Stomach (tissue), 9 donors: ENCODE results near the gene RPS6KA4. TPM values are rescaled to one million over a fixed set of nuclear protein-coding genes. Genes with fewer than 3 reads are reported as not detected.

ENCODE experiments used
- DNase-seq, 2 donors: peaks; one replicate each; pipeline versions ENCODE4 v3.0.0 to v3.0.0-alpha.2; 2013 to 2019
- H3K27ac ChIP-seq, 5 donors: fragments of 200-600 bp in 4 of 5; sonication (generic) in 4 of 5; one replicate each; pipeline ENCODE4 v1.5.1; 2013 to 2019; ENCODE audit warnings: mild to moderate bottlenecking in 1 of 5, moderate library complexity in 1 of 5
- H3K27me3 ChIP-seq, 3 donors: fragments of 200-600 bp; sonication (generic); one replicate each; pipeline ENCODE4 v1.5.1; 2017 to 2019; ENCODE audit warnings: mixed run types in 1 of 3
- H3K36me3 ChIP-seq, 4 donors: fragments of 200-600 bp; sonication (generic); 1 replicate in 3 of 4; 2 replicates in 1 of 4; pipeline ENCODE4 v1.5.1; 2016 to 2019
- H3K4me1 ChIP-seq, 4 donors: fragments of 200-600 bp; sonication (generic); one replicate each; pipeline ENCODE4 v1.5.1; 2016 to 2019
- H3K4me3 ChIP-seq, 4 donors: fragments of 200-600 bp; sonication (generic) in 3 of 4; one replicate each; pipeline ENCODE4 v1.5.1; 2016 to 2019; ENCODE audit warnings: mild to moderate bottlenecking in 1 of 4
- H3K9me3 ChIP-seq, 4 donors: fragments of 200-600 bp; sonication (generic); one replicate each; pipeline ENCODE4 v1.5.1; 2016 to 2019
- EP300 ChIP-seq: sonication (generic); formaldehyde crosslinking; IDR thresholded peaks from one replicate; pipeline ENCODE4 v1.6.1; 2017; ENCODE audit warnings: antibody characterized with exemption
- POLR2A ChIP-seq, 4 donors: fragments of 450-650 bp; IDR thresholded peaks; one replicate each; pipeline ENCODE4 v1.6.1; 2016; ENCODE audit warnings: antibody characterized with exemption in 4 of 4, control low read depth in 2 of 4, mild to moderate bottlenecking in 1 of 4, moderate library complexity in 1 of 4
- POLR2AphosphoS5 ChIP-seq, 3 donors: sonication (generic); formaldehyde crosslinking; IDR thresholded peaks; one replicate each; pipeline ENCODE4 v1.6.1; 2016; ENCODE audit warnings: antibody characterized with exemption in 3 of 3
- WGBS, 5 donors: extraction: QIAGEN DNeasy Blood & Tissue Kit in 3 of 5; methylation state at CpG; one replicate each; pipeline versions ENCODE4 v1.1.5 to v1.1.7; 2013 to 2018; 5-methylcytosine and 5-hydroxymethylcytosine counted together
- intact Hi-C: fragments of 100-400 bp; cut with DNase I; formaldehyde crosslinking; loops from one replicate; pipeline ENCODE4 v1.15.1; 2023; ENCODE audit warnings: low total_unique reads
- polyA plus RNA-seq, 3 donors: library from polyadenylated mRNA; stranded (reverse); fragments of 200-250 nt; gene quantifications; one replicate each; pipeline ENCODE4 v1.2.3, GENCODE V29; 2013
- total RNA-seq, 5 donors: library from RNA; depleted of rRNA; stranded (reverse); fragments of >200 nt; gene quantifications; one replicate each; pipeline versions ENCODE4 v1.1.0 to v1.2.3, GENCODE V29; 2014 to 2016
- TF ChIP-seq, protein P1 (sequence below), 7 experiments: fragments of 450-650 bp in 4 of 7; fragments of 200-600 bp in 3 of 7; sonication (generic) in 3 of 7; IDR thresholded peaks; one replicate each; pipeline ENCODE4 v1.5.1; 2016 to 2019; ENCODE audit warnings: antibody characterized with exemption in 7 of 7, control low read depth in 2 of 7, mild to moderate bottlenecking in 1 of 7
- donor health status: healthy with polysubstance abuse.
- donor health status: Bipolar disorder and iron deficiency.
- donor health status: healthy.

RPS6KA4 gene
- total and polyA plus RNA-seq, 8 donors, result 15.4 to 103 (median 29.6) TPM

DNA sequence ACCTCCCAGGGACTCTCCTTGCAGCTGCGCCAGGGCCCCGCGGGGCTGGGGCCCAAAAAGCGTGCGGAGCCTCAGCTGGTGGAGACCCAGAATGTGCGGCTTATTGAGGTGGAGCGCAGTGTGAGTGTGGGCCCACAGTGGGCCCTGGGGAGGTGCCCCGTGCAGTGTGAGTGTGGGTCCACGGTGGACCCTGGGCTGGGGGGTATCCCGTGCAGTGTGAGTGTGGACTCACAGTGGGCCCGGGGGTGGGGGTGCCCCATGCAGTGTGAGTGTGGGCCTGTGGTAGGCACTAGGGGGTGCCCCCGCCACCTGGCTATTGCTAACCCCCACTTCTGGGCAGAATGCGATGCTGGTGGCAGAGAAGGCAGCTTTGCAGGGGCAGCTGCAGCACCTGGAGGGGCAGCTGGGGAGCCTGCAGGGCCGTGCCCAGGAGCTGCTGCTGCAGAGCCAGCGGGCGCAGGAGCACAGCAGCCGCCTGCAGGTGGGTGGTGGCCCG is 7.8 kb upstream of the RPS6KA4 start:
- intact Hi-C loops, result no loop called here
- WGBS, 5 donors, result 86 to 94% (median 92%) methylated on average over 17 to 18 of the region's 18 CpGs
- TF ChIP-seq EP300, result no peak
- no peak for TF ChIP-seq POLR2A (IDR thresholded peaks at IDR 0.05)
- TF ChIP-seq, protein P1, sequence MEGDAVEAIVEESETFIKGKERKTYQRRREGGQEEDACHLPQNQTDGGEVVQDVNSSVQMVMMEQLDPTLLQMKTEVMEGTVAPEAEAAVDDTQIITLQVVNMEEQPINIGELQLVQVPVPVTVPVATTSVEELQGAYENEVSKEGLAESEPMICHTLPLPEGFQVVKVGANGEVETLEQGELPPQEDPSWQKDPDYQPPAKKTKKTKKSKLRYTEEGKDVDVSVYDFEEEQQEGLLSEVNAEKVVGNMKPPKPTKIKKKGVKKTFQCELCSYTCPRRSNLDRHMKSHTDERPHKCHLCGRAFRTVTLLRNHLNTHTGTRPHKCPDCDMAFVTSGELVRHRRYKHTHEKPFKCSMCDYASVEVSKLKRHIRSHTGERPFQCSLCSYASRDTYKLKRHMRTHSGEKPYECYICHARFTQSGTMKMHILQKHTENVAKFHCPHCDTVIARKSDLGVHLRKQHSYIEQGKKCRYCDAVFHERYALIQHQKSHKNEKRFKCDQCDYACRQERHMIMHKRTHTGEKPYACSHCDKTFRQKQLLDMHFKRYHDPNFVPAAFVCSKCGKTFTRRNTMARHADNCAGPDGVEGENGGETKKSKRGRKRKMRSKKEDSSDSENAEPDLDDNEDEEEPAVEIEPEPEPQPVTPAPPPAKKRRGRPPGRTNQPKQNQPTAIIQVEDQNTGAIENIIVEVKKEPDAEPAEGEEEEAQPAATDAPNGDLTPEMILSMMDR (IDR thresholded peaks at IDR 0.05), result no peak
- no peak for TF ChIP-seq POLR2AphosphoS5 (IDR thresholded peaks at IDR 0.05)

DNA sequence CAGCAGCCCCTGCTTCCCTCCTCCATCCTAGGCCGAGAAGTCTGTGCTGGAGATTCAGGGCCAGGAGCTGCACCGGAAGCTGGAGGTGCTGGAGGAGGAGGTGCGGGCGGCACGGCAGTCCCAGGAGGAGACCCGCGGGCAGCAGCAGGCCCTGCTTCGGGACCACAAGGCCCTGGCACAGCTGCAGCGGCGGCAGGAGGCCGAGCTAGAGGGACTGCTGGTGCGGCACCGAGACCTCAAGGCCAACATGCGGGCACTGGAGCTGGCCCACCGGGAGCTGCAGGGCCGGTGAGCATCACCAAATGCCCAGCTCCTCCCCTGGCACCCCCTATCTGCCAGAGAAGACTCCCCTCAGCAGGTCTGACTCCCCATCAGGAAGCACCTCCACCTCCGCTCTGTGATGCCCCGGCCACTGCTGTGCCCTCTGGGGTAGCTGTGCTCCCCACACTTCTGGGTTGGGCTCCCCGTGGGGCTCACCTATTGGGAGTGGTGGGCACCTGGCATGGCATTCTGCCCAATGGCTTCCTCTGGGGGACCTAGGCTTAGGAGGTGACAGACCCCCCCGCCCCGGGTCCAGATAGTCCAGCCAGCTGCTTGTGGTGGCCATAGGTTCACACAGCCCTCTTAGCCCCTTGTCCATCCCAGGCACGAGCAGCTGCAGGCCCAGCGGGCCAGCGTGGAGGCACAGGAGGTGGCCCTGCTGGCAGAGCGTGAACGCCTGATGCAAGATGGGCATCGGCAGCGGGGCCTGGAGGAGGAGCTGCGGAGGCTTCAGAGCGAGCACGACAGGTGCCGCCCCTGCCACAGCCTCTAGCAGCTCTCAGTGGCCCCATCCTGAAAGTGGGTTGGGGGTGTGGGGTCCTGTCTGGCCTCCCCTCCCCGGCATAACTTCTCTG is 6.6 kb upstream of the RPS6KA4 start:
- DNase-seq, result peak in 1 of 2 donors; percentile 13
- Histone ChIP-seq H3K9me3 (no peaks in the 10 kb centered on the region), H3K27ac (no peak overlapping the region), H3K36me3 (peaks cover 0 to 10% (median 0%) of the 10 kb centered on the region in 4 donors), H3K27me3 (no peaks in the 10 kb centered on the region), H3K4me1 (peaks cover 9 to 42% (median 27%) of the 10 kb centered on the region in 4 donors), H3K4me3 (no peak overlapping the region)
- intact Hi-C loops, result no loop called here
- TF ChIP-seq POLR2AphosphoS5 (IDR thresholded peaks at IDR 0.05), result no peak
- no peak for TF ChIP-seq POLR2A (IDR thresholded peaks at IDR 0.05)
- TF ChIP-seq EP300, result no peak
- TF ChIP-seq, protein P1 (IDR thresholded peaks at IDR 0.05), result no peak
- 92 to 97% (median 93%) methylated on average over 19 to 33 of the region's 33 CpGs for WGBS, 5 donors

More for the DNA sequence above, 7.8 kb upstream of the RPS6KA4 start:
- no peak for DNase-seq
- H3K4me3 ChIP-seq, result no peak overlapping the region
- peaks cover 6 to 39% (median 24%) of the 10 kb centered on the region in 4 donors for H3K4me1 ChIP-seq
- no peaks in the 10 kb centered on the region for H3K9me3 ChIP-seq
- no peaks in the 10 kb centered on the region for H3K27me3 ChIP-seq
- peaks cover 0 to 10% (median 0%) of the 10 kb centered on the region in 4 donors for H3K36me3 ChIP-seq
- no peak overlapping the region for H3K27ac ChIP-seq

DNA sequence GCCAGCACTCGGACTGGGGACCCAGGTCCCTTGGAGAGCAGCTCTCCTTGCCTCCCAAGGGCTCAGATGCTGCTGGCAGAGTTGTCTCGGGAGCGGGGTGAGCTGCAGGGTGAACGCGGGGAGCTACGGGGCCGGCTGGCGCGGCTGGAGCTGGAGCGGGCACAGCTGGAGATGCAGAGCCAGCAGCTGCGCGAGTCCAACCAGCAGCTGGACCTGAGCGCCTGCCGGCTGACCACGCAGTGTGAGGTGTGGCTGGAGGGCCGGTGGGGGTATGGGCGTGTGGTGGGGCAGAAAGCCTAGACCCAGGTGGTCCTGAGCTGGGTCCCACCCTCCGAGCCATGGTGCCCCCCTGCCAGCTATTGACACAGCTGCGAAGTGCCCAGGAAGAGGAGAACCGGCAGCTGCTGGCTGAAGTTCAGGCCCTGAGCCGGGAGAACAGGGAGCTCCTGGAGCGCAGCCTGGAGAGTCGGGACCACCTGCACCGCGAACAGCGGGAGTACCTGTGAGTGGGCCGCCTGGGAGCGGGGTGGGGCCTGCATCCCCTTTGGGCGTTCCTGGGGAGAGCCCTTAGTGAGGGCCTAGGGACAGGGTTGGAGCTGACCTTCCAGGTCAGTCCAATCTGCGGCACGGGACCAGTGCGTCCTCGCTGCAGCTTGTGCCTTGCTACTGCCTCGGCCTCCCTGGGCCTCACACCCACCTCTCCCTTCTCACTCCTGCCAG is 5.8 kb upstream of the RPS6KA4 start:
- TF ChIP-seq POLR2A (IDR thresholded peaks at IDR 0.05) (no peak), EP300 (no peak), POLR2AphosphoS5 (IDR thresholded peaks at IDR 0.05) (no peak)
- TF ChIP-seq, protein P1 (IDR thresholded peaks at IDR 0.05), result no peak
- Histone ChIP-seq H3K4me1 (peaks cover 17 to 45% (median 31%) of the 10 kb centered on the region in 4 donors), H3K27me3 (no peaks in the 10 kb centered on the region), H3K27ac (no peak overlapping the region), H3K36me3 (peaks cover 0 to 10% (median 0%) of the 10 kb centered on the region in 4 donors), H3K4me3 (no peak overlapping the region), H3K9me3 (no peaks in the 10 kb centered on the region)
- intact Hi-C loops, result no loop called here
- peak in 1 of 2 donors; percentile 15 for DNase-seq
- WGBS, 5 donors, result 61 to 80% (median 77%) methylated on average over 28 to 34 of the region's 34 CpGs
